Measurements from ENCODE around the gene ZYG11A.

ZYG11A gene

DNA sequence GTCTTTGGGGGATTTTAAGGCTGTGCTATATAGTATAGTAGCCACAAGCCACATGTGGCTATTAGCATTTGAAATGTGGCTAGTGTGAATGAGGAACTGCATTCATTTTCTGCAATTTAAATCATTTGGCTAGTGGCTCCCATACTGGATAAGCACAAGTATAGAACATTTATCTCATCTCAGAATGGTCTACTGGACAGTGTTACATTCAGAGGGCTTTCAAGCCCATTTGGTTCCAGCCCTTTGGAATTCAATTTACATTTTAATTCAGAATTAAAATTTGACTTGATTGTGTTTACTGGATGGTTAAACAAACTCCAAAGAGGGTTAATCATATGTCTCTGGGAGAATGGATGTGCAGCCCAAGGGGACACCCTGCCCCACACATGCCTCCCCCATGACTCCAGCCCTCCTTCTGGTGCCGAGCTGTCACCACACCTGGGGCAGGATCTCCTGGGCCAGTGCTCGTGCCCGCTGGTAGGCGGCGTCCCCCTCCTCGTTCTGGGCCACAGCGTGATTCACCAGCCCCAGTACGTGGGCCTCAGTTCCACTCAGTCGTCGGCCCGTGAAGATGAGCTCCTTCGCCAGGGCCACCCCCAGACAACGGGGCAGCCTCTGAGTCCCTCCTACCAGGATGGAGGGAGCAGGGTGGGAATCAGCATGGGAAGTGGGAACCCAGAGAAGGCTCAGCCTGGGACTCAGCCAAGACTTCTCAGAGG is 61.8 kb downstream of the ZYG11A start:
- H3K9me3 ChIP-seq (ENCODE audit: control insufficient read depth in 2 of 2, low read length in 2 of 2): no peaks in the 10 kb centered on the region
- no peak overlapping the region for H3K27ac ChIP-seq (ENCODE audit: low read depth in 2 of 2, low read length in 2 of 2)
- peaks cover 0 to 6% of the 10 kb centered on the region in 2 donors for H3K36me3 ChIP-seq (ENCODE audit: control insufficient read depth in 2 of 2, insufficient read depth in 2 of 2, low read length in 2 of 2)

GRCh38 chr1:52904927-52905698 is 62.6 kb downstream of the ZYG11A start:
- H3K4me3 ChIP-seq (ENCODE audit: low read length in 2 of 2): no peak overlapping the region
- H3K27ac ChIP-seq (ENCODE audit: low read depth in 2 of 2, low read length in 2 of 2): no peak overlapping the region
- no peaks in the 10 kb centered on the region for H3K27me3 ChIP-seq (ENCODE audit: control insufficient read depth in 2 of 2, insufficient read depth in 2 of 2, low read length in 2 of 2)
- no peaks in the 10 kb centered on the region for H3K4me1 ChIP-seq (ENCODE audit: control insufficient read depth in 2 of 2, insufficient read depth in 2 of 2, low read length in 2 of 2)
- H3K9me3 ChIP-seq (ENCODE audit: control insufficient read depth in 2 of 2, low read length in 2 of 2): no peaks in the 10 kb centered on the region
- no peak overlapping the region for H3K9ac ChIP-seq (ENCODE audit: low read depth in 1 of 2, low read length in 2 of 2)
- peaks cover 0 to 6% of the 10 kb centered on the region in 2 donors for H3K36me3 ChIP-seq (ENCODE audit: control insufficient read depth in 2 of 2, insufficient read depth in 2 of 2, low read length in 2 of 2)

More for the DNA sequence above, 61.8 kb downstream of the ZYG11A start:
- Histone ChIP-seq H3K9ac (ENCODE audit: low read depth in 1 of 2, low read length in 2 of 2) (no peak overlapping the region), H3K27me3 (ENCODE audit: control insufficient read depth in 2 of 2, insufficient read depth in 2 of 2, low read length in 2 of 2) (no peaks in the 10 kb centered on the region), H3K4me1 (ENCODE audit: control insufficient read depth in 2 of 2, insufficient read depth in 2 of 2, low read length in 2 of 2) (no peaks in the 10 kb centered on the region), H3K4me3 (ENCODE audit: low read length in 2 of 2) (no peak overlapping the region)

- Histone ChIP-seq H3K27ac (ENCODE audit: low read depth in 2 of 2, low read length in 2 of 2) (no peak overlapping the region), H3K36me3 (ENCODE audit: control insufficient read depth in 2 of 2, insufficient read depth in 2 of 2, low read length in 2 of 2) (peaks cover 0 to 6% of the 10 kb centered on the region in 2 donors), H3K4me3 (ENCODE audit: low read length in 2 of 2) (no peak overlapping the region), H3K4me1 (ENCODE audit: control insufficient read depth in 2 of 2, insufficient read depth in 2 of 2, low read length in 2 of 2) (no peaks in the 10 kb centered on the region), H3K27me3 (ENCODE audit: control insufficient read depth in 2 of 2, insufficient read depth in 2 of 2, low read length in 2 of 2) (no peaks in the 10 kb centered on the region), H3K9ac (ENCODE audit: low read depth in 1 of 2, low read length in 2 of 2) (no peak overlapping the region), H3K9me3 (ENCODE audit: control insufficient read depth in 2 of 2, low read length in 2 of 2) (no peaks in the 10 kb centered on the region)
These were observed 63.6 kb downstream of the ZYG11A start for GRCh38 chr1:52906135-52906603.

- no peaks in the 10 kb centered on the region for H3K9me3 ChIP-seq (ENCODE audit: control insufficient read depth in 2 of 2, low read length in 2 of 2)
- no peak overlapping the region for H3K9ac ChIP-seq (ENCODE audit: low read depth in 1 of 2, low read length in 2 of 2)
- H3K4me1 ChIP-seq (ENCODE audit: control insufficient read depth in 2 of 2, insufficient read depth in 2 of 2, low read length in 2 of 2): no peaks in the 10 kb centered on the region
- H3K36me3 ChIP-seq (ENCODE audit: control insufficient read depth in 2 of 2, insufficient read depth in 2 of 2, low read length in 2 of 2): peaks cover 0 to 7% of the 10 kb centered on the region in 2 donors
- H3K27me3 ChIP-seq (ENCODE audit: control insufficient read depth in 2 of 2, insufficient read depth in 2 of 2, low read length in 2 of 2): no peaks in the 10 kb centered on the region
- no peak overlapping the region for H3K4me3 ChIP-seq (ENCODE audit: low read length in 2 of 2)
- H3K27ac ChIP-seq (ENCODE audit: low read depth in 2 of 2, low read length in 2 of 2): no peak overlapping the region
These were observed 64.7 kb downstream of the ZYG11A start for GRCh38 chr1:52907068-52907811.

DNA sequence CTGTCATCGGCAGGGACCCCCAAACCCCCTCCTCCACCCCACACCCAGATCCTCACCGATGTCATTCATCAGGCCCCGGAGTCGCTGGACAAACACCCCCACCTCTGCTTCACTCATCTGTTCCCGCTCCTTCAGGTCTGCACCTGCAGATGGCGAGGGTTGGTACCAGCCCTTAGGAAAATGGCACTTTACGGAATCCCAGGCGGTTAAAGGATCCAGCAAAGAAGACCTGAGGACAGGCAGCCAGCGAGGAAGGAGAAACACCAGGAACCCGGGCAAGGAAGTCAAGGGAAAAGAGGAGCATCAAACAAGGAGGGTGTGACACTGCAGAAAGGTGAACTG is 65.2 kb downstream of the ZYG11A start:
- no peak overlapping the region for H3K9ac ChIP-seq (ENCODE audit: low read depth in 1 of 2, low read length in 2 of 2)
- no peaks in the 10 kb centered on the region for H3K4me1 ChIP-seq (ENCODE audit: control insufficient read depth in 2 of 2, insufficient read depth in 2 of 2, low read length in 2 of 2)
- H3K27ac ChIP-seq (ENCODE audit: low read depth in 2 of 2, low read length in 2 of 2): no peak overlapping the region
- no peak overlapping the region for H3K4me3 ChIP-seq (ENCODE audit: low read length in 2 of 2)
- H3K36me3 ChIP-seq (ENCODE audit: control insufficient read depth in 2 of 2, insufficient read depth in 2 of 2, low read length in 2 of 2): peaks cover 0 to 9% of the 10 kb centered on the region in 2 donors
- H3K27me3 ChIP-seq (ENCODE audit: control insufficient read depth in 2 of 2, insufficient read depth in 2 of 2, low read length in 2 of 2): no peaks in the 10 kb centered on the region
- no peaks in the 10 kb centered on the region for H3K9me3 ChIP-seq (ENCODE audit: control insufficient read depth in 2 of 2, low read length in 2 of 2)

GRCh38 chr1:52911541-52911940 is 69.0 kb downstream of the ZYG11A start:
- H3K9ac ChIP-seq (ENCODE audit: low read depth in 1 of 2, low read length in 2 of 2): no peak overlapping the region
- H3K4me1 ChIP-seq (ENCODE audit: control insufficient read depth in 2 of 2, insufficient read depth in 2 of 2, low read length in 2 of 2): no peaks in the 10 kb centered on the region
- no peaks in the 10 kb centered on the region for H3K9me3 ChIP-seq (ENCODE audit: control insufficient read depth in 2 of 2, low read length in 2 of 2)
- H3K27me3 ChIP-seq (ENCODE audit: control insufficient read depth in 2 of 2, insufficient read depth in 2 of 2, low read length in 2 of 2): no peaks in the 10 kb centered on the region
- H3K4me3 ChIP-seq (ENCODE audit: low read length in 2 of 2): no peak overlapping the region
- no peak overlapping the region for H3K27ac ChIP-seq (ENCODE audit: low read depth in 2 of 2, low read length in 2 of 2)
- peaks cover 0 to 2% of the 10 kb centered on the region in 2 donors for H3K36me3 ChIP-seq (ENCODE audit: control insufficient read depth in 2 of 2, insufficient read depth in 2 of 2, low read length in 2 of 2)

GRCh38 chr1:52913014-52913413 is 70.5 kb downstream of the ZYG11A start:
- Histone ChIP-seq H3K27ac (ENCODE audit: low read depth in 2 of 2, low read length in 2 of 2) (no peak overlapping the region), H3K4me3 (ENCODE audit: low read length in 2 of 2) (no peak overlapping the region)

DNA sequence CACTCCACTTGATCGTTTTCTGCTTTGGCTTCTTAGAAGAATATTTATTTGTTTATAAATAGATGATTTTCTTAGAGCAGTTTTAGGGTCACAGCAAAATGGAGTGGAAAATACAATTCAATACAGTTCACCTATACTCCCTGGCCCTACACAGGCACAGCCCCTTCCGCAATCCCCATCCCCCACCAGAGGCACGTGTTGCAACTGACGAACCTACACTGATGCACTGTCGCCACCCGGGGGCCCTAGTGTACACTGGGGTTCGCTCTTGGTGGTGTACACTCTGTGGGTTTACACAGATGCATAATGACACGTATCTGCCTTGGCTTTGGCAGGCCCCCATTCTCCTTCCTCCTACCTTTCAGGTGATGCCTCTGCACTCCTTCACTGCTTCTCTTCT is 71.0 kb downstream of the ZYG11A start:
- no peak overlapping the region for H3K9ac ChIP-seq (ENCODE audit: low read depth in 1 of 2, low read length in 2 of 2)
- no peaks in the 10 kb centered on the region for H3K9me3 ChIP-seq (ENCODE audit: control insufficient read depth in 2 of 2, low read length in 2 of 2)
- no peak overlapping the region for H3K4me3 ChIP-seq (ENCODE audit: low read length in 2 of 2)
- H3K27me3 ChIP-seq (ENCODE audit: control insufficient read depth in 2 of 2, insufficient read depth in 2 of 2, low read length in 2 of 2): no peaks in the 10 kb centered on the region
- H3K27ac ChIP-seq (ENCODE audit: low read depth in 2 of 2, low read length in 2 of 2): no peak overlapping the region
- H3K36me3 ChIP-seq (ENCODE audit: control insufficient read depth in 2 of 2, insufficient read depth in 2 of 2, low read length in 2 of 2): peaks cover 0 to 2% of the 10 kb centered on the region in 2 donors
- no peaks in the 10 kb centered on the region for H3K4me1 ChIP-seq (ENCODE audit: control insufficient read depth in 2 of 2, insufficient read depth in 2 of 2, low read length in 2 of 2)

More at GRCh38 chr1:52913014-52913413, 70.5 kb downstream of the ZYG11A start:
- H3K36me3 ChIP-seq (ENCODE audit: control insufficient read depth in 2 of 2, insufficient read depth in 2 of 2, low read length in 2 of 2): peaks cover 0 to 2% of the 10 kb centered on the region in 2 donors
- no peaks in the 10 kb centered on the region for H3K27me3 ChIP-seq (ENCODE audit: control insufficient read depth in 2 of 2, insufficient read depth in 2 of 2, low read length in 2 of 2)
- H3K9me3 ChIP-seq (ENCODE audit: control insufficient read depth in 2 of 2, low read length in 2 of 2): no peaks in the 10 kb centered on the region
- no peaks in the 10 kb centered on the region for H3K4me1 ChIP-seq (ENCODE audit: control insufficient read depth in 2 of 2, insufficient read depth in 2 of 2, low read length in 2 of 2)
- no peak overlapping the region for H3K9ac ChIP-seq (ENCODE audit: low read depth in 1 of 2, low read length in 2 of 2)

GRCh38 chr1:52914463-52914862 is 71.9 kb downstream of the ZYG11A start:
- Histone ChIP-seq H3K36me3 (ENCODE audit: control insufficient read depth in 2 of 2, insufficient read depth in 2 of 2, low read length in 2 of 2) (peaks cover 0 to 2% of the 10 kb centered on the region in 2 donors), H3K9me3 (ENCODE audit: control insufficient read depth in 2 of 2, low read length in 2 of 2) (no peaks in the 10 kb centered on the region), H3K4me3 (ENCODE audit: low read length in 2 of 2) (no peak overlapping the region), H3K27ac (ENCODE audit: low read depth in 2 of 2, low read length in 2 of 2) (no peak overlapping the region), H3K9ac (ENCODE audit: low read depth in 1 of 2, low read length in 2 of 2) (no peak overlapping the region), H3K27me3 (ENCODE audit: control insufficient read depth in 2 of 2, insufficient read depth in 2 of 2, low read length in 2 of 2) (no peaks in the 10 kb centered on the region), H3K4me1 (ENCODE audit: control insufficient read depth in 2 of 2, insufficient read depth in 2 of 2, low read length in 2 of 2) (no peaks in the 10 kb centered on the region)
